Activated T-helper 1 cell treated with Interleukin-2 at 50 U/mL for 16 hours (primary cell): ENCODE data around the gene SLC10A7.

Experiments used
- DNase-seq: peaks from one replicate; pipeline ENCODE4 v3.0.0-alpha.2; 2020; ENCODE audit warnings: low read depth

The SLC10A7 gene

GRCh38 chr4:146210890-146211289, 310.9 kb downstream of the SLC10A7 start:
- no peak for DNase-seq

- no peak for DNase-seq
Observed at GRCh38 chr4:146207410-146207809, 314.3 kb downstream of the SLC10A7 start.
